HG02610 (cell line): ENCODE results near the gene IL26.
"Not testable (repeated sequence)": the region's sequence is repeated elsewhere in the genome, so short reads cannot be mapped to it uniquely, and the experiment has no call there.

Experiments used
- ATAC-seq: cut with Tn5 transposase; IDR thresholded peaks from one replicate; pipeline ENCODE4 v1.9.1; 2021; ENCODE audit warnings: mild to moderate bottlenecking, moderate library complexity; ENCODE audit not compliant: unreplicated experiment

IL26 gene

DNA sequence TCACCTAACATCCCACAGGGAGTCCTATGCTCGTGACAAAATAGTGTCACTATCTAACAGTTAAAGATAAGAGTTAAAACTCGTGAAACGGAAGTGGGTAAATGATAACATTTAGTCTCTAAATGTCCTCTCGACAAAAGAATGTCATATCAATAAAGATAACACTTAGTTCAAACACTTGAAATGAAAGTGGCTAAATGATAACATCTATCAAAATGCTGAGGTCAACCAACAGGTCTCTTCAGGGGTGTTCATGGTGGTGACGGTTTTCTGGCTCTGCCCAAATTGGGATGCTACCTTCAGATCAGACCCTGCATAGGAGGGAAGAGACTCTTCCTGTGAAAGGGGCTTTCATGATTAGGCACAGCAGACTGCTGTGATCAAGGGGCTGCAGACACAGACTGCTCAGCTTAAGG is 22.1 kb downstream of the IL26 start:
- ATAC-seq = no peak

GRCh38 chr12:68200854-68201253 is 24.8 kb downstream of the IL26 start:
- ATAC-seq = no peak

DNA sequence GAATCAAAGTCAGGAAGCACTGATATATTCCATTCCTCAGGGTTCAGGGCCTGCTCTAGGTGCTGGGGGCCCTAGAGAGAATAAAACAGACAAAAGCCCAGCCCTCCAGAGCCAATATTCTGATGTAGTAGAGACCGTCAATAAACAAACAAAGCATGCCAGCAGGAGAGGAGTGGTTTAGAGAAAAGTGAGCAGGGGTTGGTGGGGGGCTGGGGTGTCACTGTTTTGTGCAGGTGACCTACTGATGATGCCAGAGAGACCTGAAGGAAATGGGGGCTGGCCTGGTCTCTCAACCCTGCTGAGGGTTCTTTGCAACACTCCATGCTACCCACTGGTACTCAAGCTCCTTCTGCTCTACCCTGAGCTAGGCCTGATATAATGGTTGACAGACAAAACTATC is 26.5 kb downstream of the IL26 start:
- ATAC-seq = no peak

- ATAC-seq = no peak
Observed at GRCh38 chr12:68198507-68199086, 27.0 kb downstream of the IL26 start.

GRCh38 chr12:68190301-68190700 is 35.3 kb downstream of the IL26 start:
- ATAC-seq = no peak

DNA sequence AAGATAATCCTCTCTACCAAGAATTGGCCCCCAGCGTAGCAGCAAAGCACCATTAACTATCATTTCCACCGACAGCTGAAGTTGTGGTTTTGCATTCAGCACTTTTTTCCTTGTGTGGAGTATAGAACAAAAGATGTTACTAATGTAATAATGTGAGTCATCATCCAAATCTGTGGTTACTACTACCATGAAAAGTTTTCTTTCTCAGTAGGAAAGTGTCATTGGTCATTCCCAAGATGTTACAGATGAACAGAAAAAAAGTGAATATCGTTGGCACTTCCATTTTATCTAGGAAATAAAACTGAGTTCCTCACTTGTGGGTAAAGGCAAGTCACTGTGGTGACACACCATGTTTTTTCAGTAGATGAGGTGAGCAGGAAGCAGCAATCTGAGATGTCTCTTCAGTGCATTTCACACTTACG is 35.8 kb downstream of the IL26 start:
- ATAC-seq = no peak

GRCh38 chr12:68185598-68185997 is 40.0 kb downstream of the IL26 start:
- no peak for ATAC-seq

DNA sequence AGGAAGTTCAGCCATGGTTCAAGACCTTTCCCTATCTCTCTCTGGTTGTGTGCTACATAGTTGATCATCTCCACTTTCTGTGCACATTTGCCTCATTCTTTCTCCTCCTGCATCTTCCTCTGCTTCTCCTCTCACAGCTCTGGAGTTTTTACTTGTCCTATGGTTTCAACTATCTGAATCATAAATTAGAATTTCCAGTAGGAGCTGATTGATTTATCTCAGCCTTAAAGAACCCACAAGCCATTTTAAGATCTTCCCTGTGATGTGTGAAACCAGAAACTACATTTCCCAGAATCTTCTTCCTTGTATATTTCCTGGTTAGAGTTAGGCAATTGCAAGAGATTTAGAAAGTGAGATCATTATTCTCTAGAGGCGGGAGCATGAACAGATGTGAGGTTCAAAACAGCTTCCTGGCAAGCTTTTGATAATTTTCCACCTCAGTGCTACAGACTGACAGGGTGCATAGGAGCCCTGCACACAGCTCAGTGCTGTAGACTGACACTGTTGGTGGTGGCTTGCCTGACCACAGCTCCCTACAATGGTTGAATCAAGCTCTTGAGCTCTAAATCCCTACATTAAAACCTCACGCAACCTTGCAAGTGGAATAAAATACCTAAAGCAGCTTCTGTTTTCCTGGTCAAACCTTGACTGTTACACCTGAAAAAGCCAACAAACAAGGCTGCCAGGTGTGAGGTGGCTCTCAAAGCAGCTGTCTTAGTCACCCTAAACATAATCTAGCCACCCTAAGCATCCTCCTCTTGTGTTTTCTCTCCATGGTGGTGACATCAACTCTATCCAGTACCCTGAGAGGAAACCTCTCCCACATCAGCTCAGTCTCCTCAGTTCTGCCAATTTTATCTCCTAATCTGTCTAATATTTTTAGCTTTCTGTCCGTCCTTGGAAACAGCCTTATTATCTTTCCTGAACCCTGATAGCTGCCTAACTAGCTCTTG is 44.5 kb downstream of the IL26 start:
- ATAC-seq = peak; percentile 77

DNA sequence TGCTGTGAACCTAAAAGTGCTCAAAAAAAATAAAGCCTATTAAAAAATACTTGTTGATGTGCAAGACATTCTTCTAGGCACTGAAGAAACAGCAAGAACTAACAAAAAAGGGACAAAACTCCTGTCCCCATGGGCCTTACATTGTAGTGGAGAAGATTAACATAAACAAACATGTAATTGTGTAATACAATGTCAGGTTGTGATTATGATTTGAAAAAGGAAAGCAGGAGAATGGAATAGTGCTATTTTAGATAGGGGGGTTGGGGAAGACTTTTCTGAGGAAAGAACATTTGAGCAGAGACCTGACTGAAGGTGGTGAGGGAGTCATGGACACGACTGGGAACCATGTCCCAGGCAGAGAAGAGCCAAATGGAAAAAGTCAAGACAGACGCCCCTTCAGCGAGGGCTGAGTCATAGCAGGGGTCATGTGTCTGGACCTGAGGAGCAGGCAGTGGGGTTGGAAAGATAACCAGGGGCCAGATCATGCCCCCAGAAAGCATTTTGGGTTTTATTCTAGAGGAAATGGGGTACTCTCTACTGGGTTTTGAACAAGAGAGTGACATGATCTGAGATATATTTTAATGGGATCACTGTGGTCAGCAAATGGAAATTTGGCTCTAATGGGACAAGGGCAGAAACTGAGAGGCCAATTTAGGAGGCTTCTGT is 46.7 kb downstream of the IL26 start:
- ATAC-seq = no peak

GRCh38 chr12:68178184-68178583 is 47.4 kb downstream of the IL26 start:
- no peak for ATAC-seq

DNA sequence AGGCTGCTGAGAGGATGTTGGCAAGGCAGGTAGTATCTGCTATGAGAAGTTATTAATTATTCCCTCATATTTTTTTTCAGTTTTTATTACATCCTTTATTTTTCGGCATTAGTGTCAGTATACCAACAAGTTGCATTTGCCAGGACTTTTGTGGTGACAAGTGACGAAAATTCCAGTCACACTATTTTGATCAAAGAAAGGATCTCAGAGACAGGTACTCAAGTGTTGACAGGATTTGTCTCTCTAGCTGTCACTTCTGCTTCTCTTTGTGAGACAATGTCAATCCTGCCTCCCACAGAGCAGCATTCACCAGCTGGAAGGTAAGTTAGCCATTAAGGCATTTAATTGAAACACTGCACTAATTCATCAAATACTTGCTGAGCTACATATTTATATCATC is 48.0 kb downstream of the IL26 start:
- no peak for ATAC-seq

- no peak for ATAC-seq
Observed at GRCh38 chr12:68176257-68176656, 49.4 kb downstream of the IL26 start.

DNA sequence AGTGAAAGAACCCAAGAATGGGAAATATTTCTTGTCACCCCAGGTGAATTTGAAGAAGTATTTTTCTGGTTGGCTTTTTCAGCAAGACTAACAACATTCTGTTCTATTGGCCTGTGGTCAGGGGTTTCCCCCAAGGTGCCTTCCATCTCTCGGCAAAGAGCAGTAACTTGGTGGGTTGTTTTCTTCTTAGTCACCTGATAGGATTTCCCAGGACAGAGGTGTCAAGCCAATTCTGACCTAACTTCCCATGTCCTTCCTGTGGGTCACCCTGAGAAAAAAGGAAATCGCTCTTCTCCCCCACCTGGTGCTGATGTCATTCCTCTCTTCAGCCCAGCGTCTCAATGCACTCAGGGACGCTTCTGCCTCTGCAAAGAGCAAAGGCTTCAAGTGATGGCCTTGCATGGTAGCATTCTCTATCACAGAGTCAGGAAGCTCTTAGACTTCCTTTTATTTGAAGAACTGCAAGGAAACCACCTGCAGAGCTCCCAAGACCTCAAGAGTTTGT is 50.0 kb downstream of the IL26 start:
- ATAC-seq = peak; percentile 95

- not testable (repeated sequence) for ATAC-seq
Observed at GRCh38 chr12:68174761-68175160, 50.8 kb downstream of the IL26 start.

GRCh38 chr12:68173792-68174191 is 51.8 kb downstream of the IL26 start:
- ATAC-seq = no peak

DNA sequence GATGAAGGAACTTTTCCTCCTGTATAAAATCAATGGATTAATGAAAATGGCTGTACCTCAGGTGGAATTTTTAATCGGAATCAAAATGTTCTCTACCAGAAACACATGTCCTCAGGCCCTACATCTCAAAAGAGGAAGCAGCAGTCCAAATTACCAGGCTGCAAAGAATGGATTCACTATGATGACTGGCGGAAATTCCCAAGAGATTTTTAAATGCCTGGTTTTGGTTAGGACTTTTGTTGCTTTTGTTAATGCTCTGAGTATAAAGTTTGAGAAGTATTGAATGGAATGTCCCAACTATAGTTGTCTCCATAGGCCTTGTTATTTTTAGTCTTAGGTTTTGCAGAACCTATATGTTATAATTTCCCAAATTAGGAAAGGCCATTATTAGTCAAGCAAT is 54.9 kb downstream of the IL26 start:
- no peak for ATAC-seq

DNA sequence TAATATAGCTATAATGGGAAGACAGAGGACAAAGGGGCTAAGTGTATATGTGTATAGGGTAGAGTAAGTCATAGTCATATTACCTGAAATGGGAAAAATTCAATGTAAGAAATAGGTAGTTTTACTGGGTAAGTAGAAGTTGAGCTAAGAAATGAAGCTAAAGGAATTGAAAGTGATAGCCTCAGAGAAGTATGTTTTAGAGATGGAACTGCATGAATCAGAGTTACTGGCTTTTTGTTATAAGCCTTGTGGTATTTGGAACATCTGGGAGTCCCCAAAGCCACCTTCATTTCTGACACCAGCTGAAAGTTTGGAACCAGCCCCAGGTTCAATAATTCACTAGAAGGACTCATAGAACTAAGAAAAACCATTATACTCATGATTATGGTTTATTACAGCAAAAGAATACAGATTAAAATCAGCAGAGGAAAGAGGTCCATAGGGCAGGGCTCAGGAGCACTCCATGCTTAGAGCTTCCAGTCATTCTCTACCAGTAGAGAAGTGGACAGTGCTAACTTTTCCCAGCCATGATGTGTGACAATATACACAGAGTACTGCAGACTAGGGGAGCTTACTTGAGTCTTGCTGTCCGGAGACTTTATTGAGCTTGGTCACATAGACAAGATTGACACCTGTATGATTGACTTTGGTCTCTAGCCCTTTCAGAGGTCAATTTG is 56.3 kb downstream of the IL26 start:
- ATAC-seq = no peak

DNA sequence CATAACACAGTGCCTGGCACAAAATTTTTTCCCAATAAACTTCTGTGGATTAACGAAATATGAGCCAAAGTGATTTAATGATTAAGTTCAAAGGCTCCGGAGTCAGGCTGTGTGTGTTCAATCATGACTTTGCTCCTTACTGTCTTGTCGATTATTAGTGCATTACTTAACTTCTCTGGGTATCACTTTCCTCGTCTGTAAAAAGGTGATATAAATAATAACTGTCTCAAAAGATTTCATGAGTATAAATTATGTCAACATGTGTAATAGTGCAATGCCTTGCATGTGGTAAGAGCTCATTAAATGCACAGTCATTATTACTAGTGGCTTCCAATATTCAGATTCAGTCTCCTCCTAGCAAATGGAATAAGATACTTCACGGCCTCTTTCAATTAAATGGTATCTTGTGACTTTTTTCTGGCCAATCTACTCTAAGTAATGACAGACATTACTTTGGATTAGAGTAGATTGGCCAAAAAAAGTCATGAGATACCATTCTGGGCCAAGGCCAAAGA is 59.2 kb downstream of the IL26 start:
- ATAC-seq = no peak

DNA sequence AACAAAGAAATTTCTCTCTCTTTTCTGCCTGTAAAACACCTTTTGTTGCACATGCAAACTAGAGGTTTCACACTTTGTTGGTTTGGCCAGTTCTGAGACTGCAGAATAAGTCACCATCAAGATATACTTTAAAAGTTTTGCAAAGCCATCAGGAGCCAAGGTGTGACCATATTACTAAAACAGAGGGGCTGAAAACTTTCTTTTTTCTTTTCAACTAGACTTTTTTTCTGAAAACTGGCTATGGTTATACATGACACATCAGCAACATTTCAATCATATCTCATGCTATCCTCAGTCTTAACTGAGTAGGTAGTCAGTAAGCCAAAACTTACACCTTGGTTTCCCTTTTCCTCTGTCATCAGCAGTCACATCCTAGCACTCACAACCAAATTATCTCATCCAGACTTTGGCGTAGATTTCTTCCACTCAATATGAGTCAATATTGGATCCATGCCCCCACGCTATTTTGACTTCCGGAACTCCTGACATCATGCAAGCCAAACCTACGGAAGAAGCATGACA is 62.0 kb downstream of the IL26 start:
- ATAC-seq = peak; percentile 83

GRCh38 chr12:68162374-68162773 is 63.2 kb downstream of the IL26 start:
- no peak for ATAC-seq
